ENCODE data around the gene ESYT3.
"Not testable (repeated sequence)": the region's sequence is repeated elsewhere in the genome, so short reads cannot be mapped to it uniquely, and the experiment has no call there.

Gene ESYT3

DNA sequence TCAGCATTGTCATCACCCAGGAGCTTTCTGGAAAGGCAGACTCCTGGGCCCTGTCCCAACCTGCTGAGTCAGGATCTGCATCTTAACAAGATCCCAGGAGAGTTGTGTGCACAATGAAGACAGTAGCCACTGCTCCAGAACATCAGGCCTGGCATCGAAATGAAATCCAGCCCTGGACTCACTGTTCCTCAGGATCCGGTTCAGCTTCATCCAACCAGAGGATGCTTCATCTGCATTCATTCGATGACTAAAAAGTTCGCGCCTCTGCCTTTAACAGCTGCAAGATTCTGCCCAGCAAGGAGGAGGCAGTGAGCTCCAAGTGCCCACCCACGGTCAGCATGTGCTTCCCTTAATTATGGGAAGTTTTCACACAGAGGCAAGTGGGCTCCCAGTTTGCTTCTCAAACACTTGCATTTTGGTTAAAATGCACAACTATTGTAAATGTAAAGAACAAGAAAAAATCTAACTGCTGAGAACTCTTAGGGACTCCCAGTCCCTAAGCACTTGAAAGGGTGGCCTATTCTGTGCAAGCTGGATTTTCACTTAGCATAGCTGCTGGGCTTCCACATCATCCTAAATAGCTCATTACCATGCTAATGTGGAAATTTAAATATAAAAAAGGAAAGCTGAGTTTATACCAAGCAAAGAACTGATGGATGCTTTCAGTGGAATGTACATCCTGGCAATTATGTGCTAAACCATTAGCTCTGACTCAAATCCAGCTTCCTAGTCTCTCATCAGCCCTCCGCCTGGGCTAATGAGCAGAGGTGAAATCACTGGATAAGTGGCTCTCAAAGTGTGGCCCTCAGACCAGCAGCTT lies 25.5 kb upstream of the ESYT3 start:
- DNase-seq = no peak

DNA sequence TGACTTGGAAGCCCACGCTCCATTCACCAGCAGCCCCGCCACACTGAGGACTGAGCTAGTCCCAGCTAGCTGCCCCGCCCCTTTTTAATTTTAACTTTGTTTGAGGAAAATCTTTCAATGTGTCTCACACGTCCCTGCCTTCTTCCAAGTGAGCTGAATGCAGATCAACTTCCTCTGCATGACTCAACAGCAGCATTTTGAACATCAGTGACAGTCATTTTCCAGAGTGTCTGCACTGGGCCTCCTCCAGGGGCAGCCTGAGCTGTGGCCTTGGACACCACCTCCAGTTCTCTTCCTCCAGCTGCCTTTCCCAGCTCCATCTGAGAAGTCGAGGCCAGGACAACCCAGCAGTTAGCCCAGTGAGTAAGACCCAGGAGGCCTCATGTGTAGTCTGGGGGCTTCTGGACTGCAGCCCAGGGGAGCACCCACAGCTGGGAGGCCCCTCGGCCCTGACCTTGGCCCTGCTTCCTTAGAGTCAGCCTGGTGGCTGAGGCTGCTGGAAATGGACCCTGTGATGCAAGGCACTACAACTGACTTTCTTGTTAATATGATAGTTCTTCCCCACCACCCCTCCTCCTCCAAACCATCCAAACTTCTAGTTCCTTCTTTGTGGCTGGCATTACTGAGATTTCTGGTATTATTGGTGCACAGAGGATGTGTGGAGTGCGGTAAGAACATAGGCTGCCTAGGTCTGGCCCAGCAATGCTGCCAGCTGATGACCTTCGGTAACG lies 21.4 kb upstream of the ESYT3 start:
- DNase-seq = no peak

DNA sequence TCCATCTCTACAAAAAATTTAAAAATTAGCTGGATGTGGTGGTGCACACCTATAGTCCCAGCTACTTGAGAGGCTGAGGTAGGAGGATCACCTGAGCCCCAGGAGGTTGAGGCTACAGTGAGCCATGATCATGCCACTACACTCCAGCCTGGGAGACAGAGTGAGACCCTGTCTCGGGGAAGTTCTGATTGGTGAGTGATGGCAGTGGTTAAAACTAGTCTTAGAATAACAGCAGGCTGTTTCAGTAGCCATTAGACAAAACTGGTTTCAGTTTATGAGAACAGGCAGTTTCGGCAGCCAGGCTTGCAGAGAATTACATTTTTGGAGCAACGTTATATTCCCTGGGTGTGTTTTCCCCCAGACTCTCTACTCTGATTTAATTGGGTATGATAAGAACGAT lies 18.2 kb upstream of the ESYT3 start:
- not testable (repeated sequence) for DNase-seq

DNA sequence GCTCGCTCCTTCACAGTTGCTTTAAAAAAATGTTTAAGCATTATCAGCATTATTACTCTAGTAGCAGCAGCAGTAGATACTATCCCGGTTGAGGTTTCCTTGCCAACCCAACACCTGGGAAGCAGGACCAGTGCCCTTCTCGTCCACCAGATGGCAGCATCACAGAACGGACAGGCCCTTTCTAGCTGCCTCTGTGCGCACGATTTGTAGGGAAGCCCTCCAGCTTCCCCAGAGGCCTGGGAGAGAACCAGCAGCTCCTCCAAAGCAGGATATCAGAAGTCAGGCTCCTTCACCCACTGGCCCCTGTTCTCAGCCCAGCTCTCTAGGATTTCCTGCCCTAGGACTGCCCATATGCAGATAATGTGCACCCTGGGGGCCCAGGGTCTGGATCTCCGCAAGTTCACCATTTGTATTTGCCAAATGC lies 16.8 kb upstream of the ESYT3 start:
- DNase-seq = peak; percentile 57

DNA sequence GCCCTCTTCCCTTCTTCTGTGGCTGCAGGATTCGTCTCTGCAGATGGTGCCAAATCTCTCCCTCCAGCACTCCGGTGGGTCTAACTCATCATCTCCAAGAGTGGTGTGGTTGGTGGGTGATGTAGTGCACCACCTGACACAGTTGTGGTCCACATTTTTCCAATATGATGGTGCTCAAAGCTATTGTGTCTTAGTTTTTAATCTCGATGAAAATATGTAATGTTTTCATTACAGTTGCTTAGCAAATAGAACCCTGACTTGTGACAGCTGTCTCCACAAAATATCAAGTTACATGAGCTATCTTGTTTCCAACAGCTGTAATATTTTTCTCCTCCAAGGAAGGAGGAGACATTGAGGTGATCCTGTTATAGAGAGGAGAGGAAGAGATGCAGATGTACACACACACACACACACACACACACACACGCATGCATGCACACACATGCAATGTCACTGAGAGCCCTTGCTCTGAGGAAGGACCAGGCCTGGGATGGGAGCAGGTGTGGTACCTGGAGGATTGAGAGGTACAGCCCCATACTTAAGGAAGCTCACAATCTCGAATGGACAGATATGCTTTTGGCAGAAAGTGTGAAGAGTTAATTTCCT lies 15.7 kb upstream of the ESYT3 start:
- DNase-seq = no peak

DNA sequence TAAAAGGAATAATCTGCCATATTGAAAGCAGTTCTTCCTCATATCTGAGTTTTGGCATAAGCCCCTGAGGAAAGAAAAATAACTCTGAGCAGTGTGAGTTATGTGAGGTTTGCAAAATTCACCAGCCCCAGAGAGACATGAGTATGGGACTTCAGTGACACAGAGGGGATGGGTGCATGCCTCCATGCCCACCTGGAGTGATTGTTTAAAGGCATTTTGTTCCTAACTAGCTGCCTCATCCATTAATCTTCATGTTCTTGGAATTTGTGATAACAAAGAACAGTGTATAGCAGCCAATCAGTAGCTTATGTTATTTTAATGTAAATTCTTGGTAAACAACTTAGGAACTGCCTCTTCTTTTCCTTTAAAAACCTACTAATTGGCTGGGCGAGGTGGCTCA lies 11.1 kb upstream of the ESYT3 start:
- DNase-seq = no peak

DNA sequence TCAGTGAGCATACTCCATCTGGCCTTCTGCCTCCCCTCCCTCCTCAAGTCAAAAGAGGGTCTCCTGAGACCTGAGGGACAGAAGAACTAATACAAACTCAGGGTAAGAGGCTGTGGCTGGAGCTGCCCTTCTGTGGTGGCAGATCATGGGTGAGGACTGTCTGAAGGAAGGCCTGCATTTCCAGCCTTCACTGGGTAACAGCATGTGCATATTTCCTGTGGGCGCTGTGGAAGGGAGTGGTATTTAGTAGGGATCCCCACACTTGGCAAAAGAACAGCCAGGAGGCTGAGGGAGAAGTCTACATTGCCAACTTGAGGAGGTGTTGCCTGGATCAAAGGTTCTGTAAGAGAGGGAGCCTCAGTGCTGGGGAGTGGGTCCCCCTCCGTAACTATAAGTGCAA lies 10.1 kb upstream of the ESYT3 start:
- no peak for DNase-seq

DNA sequence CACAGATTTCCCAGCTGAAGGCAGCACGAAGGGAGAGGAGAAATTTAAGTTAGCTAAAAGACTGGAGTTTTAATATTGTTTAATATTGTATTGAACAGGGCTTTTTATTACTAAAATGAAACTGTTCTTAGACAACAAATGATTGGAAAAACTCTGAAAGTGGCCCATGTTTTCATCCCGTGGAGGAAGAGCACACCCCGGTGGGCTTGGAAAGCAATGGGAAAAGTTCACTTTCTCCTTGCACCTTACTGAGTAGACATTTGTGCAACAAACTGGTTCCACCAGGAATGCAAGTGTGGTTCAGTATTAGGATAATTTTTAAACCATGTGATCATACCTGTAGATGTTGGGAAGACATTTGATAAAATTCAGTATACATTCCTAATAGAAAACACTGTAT lies 8.2 kb upstream of the ESYT3 start:
- no peak for DNase-seq

DNA sequence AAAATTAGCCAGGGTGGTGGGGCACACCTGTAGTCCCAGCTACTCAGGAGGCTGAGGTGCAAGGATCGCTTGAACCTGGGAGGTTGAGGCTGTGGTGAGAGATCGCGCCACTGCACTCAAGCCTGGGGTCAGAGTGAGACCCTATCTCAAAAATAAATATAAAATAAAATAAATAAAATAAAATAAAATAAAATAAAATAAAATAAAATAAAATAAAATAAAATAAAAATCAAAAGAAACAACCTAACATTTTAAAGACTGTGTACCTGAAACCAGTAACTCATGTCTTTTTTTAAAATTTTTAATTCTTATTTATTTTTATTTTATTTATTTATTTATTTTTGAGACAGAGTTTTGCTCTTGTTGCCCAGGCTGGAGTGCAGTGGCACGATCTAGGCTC lies 7.7 kb upstream of the ESYT3 start:
- not testable (repeated sequence) for DNase-seq

DNA sequence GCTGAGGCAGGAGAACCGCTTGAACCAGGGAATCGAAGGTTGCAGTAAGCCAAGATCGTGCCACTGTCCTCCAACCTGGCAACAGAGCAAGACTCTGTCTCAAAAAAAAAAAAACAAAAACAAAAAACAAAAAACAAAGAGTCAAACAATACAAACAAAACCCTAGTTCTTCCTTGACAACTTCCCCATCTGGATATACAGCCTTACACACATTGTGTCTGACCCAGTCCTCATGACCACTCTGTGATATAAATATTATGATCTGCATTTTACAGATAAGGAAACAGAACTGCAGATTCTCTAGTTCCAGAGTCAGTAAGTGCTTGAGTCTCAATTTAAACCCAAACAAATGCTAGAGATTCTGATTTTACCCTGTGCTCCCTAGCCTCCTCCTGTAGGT lies 4.8 kb upstream of the ESYT3 start:
- no peak for DNase-seq

DNA sequence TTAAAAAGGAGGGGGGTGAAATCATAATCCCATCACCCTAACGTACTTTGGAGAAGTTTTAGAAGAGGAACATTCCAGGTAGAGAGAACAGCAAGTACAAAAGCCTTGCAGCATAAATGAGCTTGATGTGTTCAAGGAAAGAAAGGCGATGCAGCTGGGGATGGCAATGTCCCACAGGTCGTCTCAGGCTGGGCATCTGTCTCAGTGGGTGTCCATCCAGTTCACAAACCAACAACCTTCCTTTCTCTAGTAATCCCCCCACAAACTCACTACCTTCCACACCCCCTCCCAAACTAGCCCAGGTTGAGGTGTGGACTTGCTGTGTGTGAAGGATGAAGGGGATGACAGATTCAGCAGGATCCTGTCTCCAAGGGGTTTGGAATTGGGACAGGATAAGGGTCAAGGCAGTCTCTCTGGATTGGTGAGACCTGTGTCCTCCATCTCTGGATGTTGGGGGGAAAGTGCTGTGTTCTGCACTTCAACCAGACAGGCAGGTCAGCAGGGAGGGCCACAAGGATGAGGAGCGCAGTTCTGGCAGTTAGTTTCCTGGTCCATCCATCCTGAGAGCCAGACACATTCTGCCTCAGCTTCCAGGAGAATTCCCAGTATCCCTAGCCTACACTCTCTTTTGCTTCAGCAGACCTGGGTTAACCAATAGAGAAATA lies 1.7 kb upstream of the ESYT3 start:
- DNase-seq = no peak

DNA sequence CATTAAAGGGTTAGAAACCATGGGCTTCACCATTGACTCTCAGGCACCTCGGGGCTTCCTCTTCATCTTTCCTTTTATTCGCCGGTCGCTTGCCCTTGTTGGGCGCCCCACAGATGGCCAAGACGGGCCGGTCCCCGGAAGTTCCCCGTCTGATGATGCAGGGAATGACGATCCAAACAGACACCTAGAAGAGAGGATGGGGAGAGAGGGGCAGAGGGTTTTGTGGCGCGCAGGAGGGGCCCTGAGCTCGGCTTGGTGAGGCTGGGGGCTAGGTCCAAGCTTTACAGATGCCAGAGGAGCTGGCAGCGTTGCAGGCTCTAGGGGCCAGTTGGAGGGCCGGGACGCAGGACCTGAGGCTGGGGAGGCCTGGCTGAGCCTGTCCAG lies 532 bp upstream of the ESYT3 start:
- no peak for DNase-seq

DNA sequence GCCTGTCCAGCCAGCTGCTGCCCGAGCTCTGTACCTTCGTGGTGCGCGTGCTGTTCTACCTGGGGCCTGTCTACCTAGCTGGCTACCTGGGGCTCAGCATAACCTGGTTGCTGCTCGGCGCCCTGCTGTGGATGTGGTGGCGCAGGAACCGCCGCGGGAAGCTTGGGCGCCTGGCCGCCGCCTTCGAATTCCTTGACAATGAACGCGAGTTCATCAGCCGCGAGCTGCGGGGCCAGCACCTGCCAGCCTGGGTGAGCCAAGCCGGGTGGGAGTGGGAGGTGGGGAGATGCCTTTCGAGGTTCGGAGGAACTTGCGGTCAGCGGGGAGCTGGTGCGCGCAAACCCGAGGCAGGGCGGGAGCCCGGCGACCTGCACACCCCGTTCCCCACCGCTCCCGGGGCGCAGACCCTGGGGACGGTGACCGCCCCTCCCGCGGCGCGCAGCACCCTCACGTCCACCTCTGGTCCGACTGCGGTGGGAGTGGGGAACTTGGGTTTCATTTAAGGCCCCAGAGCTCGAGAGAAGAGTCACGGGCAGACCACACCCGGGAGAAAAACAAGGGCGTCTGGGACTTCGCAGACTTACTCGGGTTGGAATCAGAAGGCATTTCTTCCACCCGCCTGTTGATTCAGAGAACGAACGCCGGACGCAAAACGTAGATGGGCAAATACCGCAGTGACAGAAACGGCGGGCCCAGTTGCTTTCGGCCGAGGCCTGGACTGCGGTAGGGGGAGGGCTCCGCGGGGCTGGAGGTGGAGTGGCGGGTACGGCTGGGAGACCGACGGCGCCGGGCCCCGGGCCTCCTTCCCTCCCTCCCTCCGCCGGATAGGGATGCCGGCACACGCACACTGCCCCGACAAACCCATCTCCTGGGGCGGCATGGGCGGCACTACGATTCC lies 708 bp downstream of the ESYT3 start:
- DNase-seq = no peak

DNA sequence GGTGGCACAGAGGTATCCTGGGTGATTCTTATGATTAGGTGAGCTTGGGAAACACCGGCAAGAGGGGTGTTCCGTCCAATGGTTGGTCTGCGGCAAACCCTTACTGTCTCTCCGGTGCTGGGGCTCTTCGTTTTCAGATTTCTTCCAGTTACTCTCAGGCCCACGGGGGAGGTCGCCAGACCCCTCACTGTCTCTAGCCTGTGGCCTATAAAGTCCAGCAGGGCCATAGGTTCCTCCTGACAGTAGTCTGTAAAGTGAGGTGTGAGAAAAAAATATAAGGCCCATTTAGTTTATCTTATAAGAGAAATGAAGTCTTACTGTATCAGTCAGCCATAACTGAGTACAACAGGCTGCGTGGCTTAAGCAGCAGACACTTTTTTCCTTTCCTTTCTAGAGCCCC lies 1.4 kb downstream of the ESYT3 start:
- no peak for DNase-seq

DNA sequence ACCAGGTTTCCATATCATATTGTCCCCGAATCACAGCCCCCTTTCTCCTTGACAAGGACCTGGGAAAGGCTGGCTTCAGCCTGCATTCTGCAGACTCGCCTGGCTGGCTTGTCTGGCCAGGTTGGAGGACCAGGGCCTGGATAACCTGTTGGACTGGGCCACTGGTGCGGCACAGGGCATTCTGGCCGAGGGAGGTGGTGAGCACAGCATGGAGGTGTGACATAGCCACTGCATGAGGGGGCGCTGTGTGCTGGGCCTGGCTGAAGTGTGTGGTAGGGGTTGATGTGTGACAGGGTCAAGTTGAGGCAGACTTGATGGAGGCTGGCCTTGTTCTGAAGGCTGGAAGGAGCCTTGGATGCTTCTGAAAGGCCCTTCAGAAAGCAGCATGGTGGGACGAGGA lies 2.9 kb downstream of the ESYT3 start:
- DNase-seq = no peak

DNA sequence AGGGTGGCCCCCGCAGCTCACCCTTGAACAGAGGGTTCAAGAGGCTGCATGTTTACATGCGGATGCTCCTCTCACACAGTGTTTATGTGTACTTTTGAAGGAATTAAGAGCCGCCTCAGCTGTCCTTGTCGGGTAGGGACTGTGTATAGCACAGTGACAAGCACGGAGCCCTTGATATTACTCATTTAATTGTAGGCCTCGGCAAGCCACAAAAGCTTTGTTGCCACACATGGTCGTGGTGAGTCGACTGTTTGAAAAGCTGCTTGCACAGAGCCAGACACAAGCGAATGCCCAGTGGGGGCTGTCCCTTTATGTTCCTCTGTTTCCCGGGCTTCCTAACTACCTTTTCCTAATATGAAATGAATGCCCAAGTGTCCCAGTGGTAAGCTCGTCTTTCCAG lies 4.5 kb downstream of the ESYT3 start:
- DNase-seq = no peak

DNA sequence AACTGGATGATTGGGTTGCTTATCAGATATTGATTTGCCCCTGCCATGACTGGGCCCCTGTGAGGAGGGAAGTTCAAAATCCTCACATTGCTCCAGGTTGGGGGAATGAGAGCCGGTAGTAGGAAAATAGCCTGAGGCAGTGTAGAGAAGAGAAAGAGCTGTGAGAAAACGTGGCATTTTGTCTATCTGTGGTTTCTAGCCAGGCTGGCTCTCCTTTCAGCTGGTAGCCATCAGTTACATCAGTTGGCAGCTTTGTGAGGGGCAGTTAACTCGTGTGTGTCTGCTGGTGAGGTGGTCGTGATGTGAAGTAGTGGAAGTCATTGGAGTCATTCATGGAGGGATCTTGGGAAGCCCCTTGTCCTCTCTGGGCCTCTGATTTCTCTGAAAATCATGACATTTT lies 5.2 kb downstream of the ESYT3 start:
- DNase-seq = no peak

DNA sequence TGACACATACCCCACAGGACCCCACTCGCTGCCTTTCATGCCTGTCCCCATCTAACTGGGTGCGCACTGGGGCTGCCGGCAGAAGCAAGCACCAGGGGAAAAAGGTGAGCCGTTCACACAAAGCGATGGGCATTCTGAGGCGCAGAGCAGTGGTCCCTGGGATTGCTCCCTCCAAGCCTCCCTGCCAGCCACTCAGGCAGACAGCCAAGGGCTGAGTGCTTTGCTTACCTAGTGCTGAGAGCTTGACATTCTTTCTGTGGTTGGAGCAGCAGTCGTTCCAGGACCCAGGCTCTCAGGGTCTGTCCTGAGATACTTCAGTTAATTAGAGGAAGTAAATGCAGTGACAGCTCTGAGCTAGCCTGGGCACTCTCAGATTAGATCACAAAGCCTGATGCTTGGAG lies 5.7 kb downstream of the ESYT3 start:
- DNase-seq = no peak

DNA sequence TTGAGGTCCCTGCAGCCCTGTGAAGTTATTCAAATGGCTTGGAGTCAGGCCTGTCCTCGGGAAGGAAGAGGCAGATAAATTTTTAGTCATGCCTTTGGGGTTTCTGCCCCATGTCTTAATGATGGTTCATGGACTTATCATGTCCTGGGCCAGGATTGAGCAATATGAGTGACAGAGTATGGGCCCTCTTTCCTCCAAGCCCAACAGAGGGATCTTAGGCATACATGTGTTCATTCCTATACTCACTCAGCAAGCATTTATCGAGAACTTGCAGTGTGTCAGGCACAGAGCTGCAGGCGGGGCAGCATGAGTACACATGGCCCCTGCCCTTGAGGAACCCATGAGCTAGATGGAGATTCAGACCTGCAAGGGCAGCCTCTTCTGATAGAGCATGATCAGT lies 6.2 kb downstream of the ESYT3 start:
- no peak for DNase-seq

DNA sequence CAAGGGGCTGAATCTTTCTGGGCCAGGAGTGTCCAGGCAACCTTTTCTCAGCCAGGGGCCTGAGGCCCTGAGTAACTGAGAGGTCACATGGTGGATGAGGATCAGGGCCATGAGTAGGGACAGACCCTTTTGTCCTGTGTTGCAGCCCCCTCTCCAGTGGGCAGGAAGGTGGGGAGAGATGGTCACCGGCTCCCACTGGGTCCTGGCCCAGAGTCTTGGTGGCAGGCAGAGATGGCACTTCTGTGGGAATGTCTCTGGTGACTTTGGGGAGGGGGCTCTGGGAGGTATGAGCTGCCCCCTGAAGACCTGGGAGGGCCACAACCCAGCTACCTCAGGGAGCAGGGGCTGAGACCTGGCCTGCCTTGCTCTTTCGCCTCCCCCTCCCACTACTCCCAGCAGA lies 6.8 kb downstream of the ESYT3 start:
- DNase-seq = no peak

DNA sequence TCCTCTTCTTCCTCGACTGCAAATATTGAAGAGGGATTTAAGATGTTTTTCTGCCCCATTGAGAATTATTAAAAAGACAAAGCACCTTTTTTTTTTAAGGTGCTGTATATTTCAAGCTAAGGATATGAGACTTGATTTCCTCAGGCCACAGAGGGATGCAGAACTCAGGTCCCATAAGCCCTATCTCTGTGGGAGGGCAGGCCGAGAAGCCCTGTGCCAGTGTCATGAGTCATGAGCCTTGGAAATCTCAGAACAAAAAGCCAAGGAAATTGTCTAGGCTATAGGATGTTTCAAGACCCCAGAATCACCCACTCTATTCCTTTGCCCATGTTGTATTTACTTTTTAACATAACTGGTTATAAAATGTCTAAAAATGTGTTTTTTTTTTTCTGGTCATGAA lies 7.3 kb downstream of the ESYT3 start:
- DNase-seq = no peak

DNA sequence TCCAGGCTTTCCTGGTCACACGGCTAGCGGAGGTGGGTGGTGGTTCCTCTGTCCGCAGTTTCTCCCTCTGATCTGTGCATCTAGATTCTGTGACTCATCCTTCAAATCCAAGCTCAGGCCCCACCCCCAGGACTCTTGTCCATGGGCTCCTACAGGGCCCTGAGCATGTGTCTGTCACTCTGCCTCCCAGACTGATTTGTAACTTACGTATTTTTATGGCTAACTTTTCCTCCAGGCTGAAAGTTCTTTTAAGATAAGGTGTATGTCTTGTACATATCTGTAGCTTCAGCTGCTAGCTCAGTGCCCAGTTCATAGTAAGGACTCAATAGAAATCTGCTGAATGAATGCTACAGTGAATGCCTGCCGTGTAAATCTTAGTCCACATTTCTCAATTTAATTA lies 8.0 kb downstream of the ESYT3 start:
- no peak for DNase-seq

DNA sequence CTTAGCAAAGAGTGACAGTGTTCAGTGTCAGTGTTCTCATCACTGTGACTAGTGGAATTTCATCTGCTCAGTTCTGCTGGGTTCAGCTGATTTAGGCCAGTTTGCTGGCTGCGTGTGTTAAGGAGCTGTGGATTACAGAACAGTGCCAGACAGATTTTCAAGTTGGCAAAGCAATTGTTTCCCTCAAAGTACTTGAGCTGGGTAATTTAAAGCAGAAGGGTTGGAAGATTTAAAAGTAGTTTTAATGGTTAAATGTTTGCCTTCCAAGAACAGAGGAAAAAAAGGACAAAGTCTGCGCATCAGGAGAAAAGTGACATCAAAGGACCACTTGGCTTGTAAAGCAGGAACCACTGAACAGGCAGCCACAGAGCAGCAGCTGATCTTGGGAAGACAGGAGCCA lies 8.7 kb downstream of the ESYT3 start:
- no peak for DNase-seq

Data from stimulated activated CD4-positive, alpha-beta T cell treated with anti-CD3 and anti-CD28 coated beads, Interleukin-4, amount 100 ng/mL, for 1 hour (primary cell).